ENCODE measurements around the gene CDC123. TPM values are rescaled to one million over a fixed set of nuclear protein-coding genes. Genes with fewer than 3 reads are reported as not detected.
A peak's percentile ranks its signal among the peaks of the same experiment; 100 is the strongest.
"Not testable (repeated sequence)": the region's sequence is repeated elsewhere in the genome, so short reads cannot be mapped to it uniquely, and the experiment has no call there.

The CDC123 gene
- total RNA-seq, 2 experiments from 2014 or later = 134 TPM

- CTCF ChIA-PET = interaction anchor here (0.6 to 4.0 kb wide), 38 partner anchors 8 to 874 kb away, joined by 3 to 36 read pairs (median 4); partner anchors contain the start of genes CDC123 and NUDT5
Observed at GRCh38 chr10:12214093-12214492, 18.1 kb downstream of the CDC123 start.

DNA sequence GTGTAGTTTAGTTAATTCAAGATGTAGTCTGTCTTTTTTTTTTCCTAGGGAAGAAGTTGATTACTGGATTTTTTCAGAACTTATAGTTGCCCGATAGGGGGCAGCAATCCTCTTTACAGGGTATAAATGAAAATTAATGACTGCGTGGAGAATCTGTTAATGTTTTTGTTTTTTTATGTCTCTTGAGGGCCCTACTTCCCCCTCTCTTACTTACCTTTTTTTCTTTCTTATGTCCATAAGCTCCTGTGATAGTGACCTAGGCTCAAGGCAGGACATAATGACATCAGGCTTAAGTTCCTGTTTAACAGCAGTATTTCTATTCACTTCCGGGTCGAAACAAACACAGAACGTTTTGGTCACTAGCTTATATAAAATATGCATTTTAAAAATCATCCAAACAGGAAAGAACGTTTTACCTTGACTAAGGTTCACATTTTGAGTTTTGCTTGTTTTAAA lies 18.8 kb downstream of the CDC123 start:
- Mint-ChIP-seq H3K36me3 (peaks cover 45% of the 10 kb centered on the region), H3K27ac (peak overlapping the region; percentile 79), H3K9me3 (no peaks in the 10 kb centered on the region), H3K4me3 (peak overlapping the region; percentile 41), H3K4me1 (ENCODE audit: low read depth) (peaks cover 16% of the 10 kb centered on the region), H3K27me3 (no peaks in the 10 kb centered on the region)
- ChIA-PET CTCF (interaction anchor here (0.6 to 4.0 kb wide), 47 partner anchors 10 to 874 kb away, joined by 3 to 36 read pairs (median 4); partner anchors contain the start of genes CDC123 and NUDT5), POLR2A (interaction anchor here (0.6 to 1.5 kb wide), 2 partner anchors 19 to 469 kb away, joined by 4 read pairs; partner anchors contain the start of genes CDC123 and NUDT5)
- DNase-seq = peak; percentile 15
- intact Hi-C loops (cut with micrococcal nuclease) = no loop called here

More at GRCh38 chr10:12214093-12214492, 18.1 kb downstream of the CDC123 start:
- no peaks in the 10 kb centered on the region for H3K9me3 Mint-ChIP-seq
- peak overlapping the region; percentile 79 for H3K27ac Mint-ChIP-seq
- H3K36me3 Mint-ChIP-seq = peaks cover 45% of the 10 kb centered on the region
- H3K4me3 Mint-ChIP-seq = no peak overlapping the region
- H3K27me3 Mint-ChIP-seq = no peaks in the 10 kb centered on the region
- intact Hi-C loops (cut with micrococcal nuclease) = no loop called here
- H3K4me1 Mint-ChIP-seq (ENCODE audit: low read depth) = peaks cover 16% of the 10 kb centered on the region
- POLR2A ChIA-PET = interaction anchor here (0.6 kb wide), 1 partner anchor 469 kb away, joined by 4 read pairs; no protein-coding TSS in a partner anchor
- no peak for DNase-seq

GRCh38 chr10:12218991-12219390 lies 23.0 kb downstream of the CDC123 start:
- H3K9me3 Mint-ChIP-seq = no peaks in the 10 kb centered on the region
- intact Hi-C loops (cut with micrococcal nuclease) = no loop called here
- POLR2A ChIA-PET = no interaction called here

DNA sequence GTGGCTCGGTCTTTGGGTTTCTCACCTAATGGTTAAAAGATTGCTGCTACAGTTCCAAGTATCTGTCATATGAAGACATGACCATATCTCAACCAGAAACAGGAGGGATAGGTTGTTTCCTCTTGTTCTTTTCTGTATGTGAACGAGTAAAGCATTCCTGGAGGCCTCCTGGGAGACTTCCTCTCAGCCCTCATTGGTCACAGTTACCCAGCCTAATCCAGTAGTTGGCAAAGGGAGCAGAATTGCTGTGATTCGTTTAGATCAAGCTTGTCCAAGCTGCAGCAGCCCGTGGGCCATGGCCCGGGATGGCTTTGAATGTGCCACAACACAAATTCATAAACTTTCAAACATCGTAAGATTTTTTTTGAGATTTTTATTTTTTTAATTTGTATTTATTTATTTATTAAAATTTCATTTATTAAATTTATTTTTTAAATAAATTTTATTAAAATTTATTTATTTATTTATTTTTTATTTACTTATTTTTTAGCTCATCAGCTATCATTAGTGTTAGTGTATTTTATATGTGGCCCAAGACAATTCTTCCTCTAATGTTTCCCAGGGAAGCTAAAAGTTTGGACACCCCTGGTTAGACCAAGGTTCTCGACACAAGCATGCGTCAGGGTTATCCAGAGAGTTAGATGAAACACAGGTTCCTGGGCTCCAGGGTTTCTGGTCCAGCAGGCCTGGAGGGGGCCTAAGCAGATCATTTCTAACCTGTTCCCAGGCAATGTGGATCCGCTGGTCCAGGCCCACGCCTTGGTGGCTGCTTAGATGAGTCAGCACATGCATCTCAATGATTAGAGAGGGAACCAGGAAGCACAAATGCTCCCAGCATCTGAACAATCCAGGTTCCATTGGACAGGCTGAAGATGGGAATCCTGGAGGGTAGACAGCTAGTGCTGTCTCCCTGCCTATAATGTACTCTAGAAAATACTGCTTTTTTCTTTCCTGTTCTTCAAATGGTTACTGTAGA lies 25.6 kb downstream of the CDC123 start:
- Mint-ChIP-seq H3K27me3 (no peaks in the 10 kb centered on the region), H3K36me3 (peaks cover 44% of the 10 kb centered on the region), H3K9me3 (no peaks in the 10 kb centered on the region), H3K4me1 (ENCODE audit: low read depth) (peaks cover 2% of the 10 kb centered on the region), H3K27ac (peak overlapping the region; percentile 51), H3K4me3 (no peak overlapping the region)
- ChIA-PET POLR2A (no interaction called here), CTCF (interaction anchor here (0.6 kb wide), 1 partner anchor 435 kb away, joined by 3 read pairs; no protein-coding TSS in a partner anchor)
- intact Hi-C loops (cut with micrococcal nuclease) = no loop called here
- no peak for DNase-seq

More at GRCh38 chr10:12218991-12219390, 23.0 kb downstream of the CDC123 start:
- Mint-ChIP-seq H3K27me3 (no peaks in the 10 kb centered on the region), H3K4me1 (ENCODE audit: low read depth) (peaks cover 16% of the 10 kb centered on the region), H3K4me3 (no peak overlapping the region), H3K27ac (no peak overlapping the region), H3K36me3 (peaks cover 43% of the 10 kb centered on the region)
- CTCF ChIA-PET = no interaction called here
- no peak for DNase-seq

DNA sequence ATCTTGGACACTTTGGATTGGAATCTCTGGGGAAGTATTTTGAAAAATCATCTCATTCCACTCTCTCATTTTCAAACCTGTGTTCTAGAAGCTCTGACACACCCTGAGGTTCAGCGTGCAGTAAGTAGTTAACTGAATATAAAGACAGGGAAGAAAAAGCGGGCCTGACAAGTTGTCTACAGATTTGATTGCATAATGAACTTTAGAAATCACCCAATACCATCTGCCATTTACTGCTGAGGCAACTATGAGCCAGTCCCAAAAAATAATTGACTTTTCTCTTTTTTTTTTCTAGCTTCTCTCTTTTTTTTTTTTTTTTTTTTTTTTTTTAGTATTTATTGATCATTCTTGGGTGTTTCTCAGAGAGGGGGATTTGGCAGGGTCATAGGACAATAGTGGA lies 29.5 kb downstream of the CDC123 start:
- Mint-ChIP-seq H3K4me3 (no peak overlapping the region), H3K27ac (no peak overlapping the region), H3K27me3 (no peaks in the 10 kb centered on the region), H3K4me1 (ENCODE audit: low read depth) (peaks cover 2% of the 10 kb centered on the region), H3K36me3 (peaks cover 33% of the 10 kb centered on the region), H3K9me3 (no peaks in the 10 kb centered on the region)
- ChIA-PET POLR2A (no interaction called here), CTCF (interaction anchor here (2.4 kb wide), 1 partner anchor 10 kb away, joined by 17 read pairs; no protein-coding TSS in a partner anchor)
- intact Hi-C loops (cut with micrococcal nuclease) = no loop called here
- no peak for DNase-seq

- peaks cover 35% of the 10 kb centered on the region for H3K36me3 Mint-ChIP-seq
Observed at GRCh38 chr10:12226438-12226837, 30.4 kb downstream of the CDC123 start.

GRCh38 chr10:12228851-12229250 lies 32.9 kb downstream of the CDC123 start:
- no peaks in the 10 kb centered on the region for H3K4me1 Mint-ChIP-seq (ENCODE audit: low read depth)
- CTCF ChIA-PET = interaction anchor here (1.0 kb wide), 1 partner anchor 14 kb away, joined by 3 read pairs; no protein-coding TSS in a partner anchor
- DNase-seq = no peak
- no peaks in the 10 kb centered on the region for H3K9me3 Mint-ChIP-seq
- POLR2A ChIA-PET = no interaction called here
- no peak overlapping the region for H3K4me3 Mint-ChIP-seq
- no peak overlapping the region for H3K27ac Mint-ChIP-seq
- H3K27me3 Mint-ChIP-seq = no peaks in the 10 kb centered on the region
- intact Hi-C loops (cut with micrococcal nuclease) = no loop called here
- H3K36me3 Mint-ChIP-seq = peaks cover 30% of the 10 kb centered on the region

More at GRCh38 chr10:12226438-12226837, 30.4 kb downstream of the CDC123 start:
- intact Hi-C loops (cut with micrococcal nuclease); POLR2A ChIA-PET; H3K27ac Mint-ChIP-seq; H3K4me1 Mint-ChIP-seq (ENCODE audit: low read depth); H3K4me3 Mint-ChIP-seq; DNase-seq; H3K27me3 Mint-ChIP-seq; CTCF ChIA-PET; H3K9me3 Mint-ChIP-seq: not testable (repeated sequence)

- H3K36me3 Mint-ChIP-seq = peaks cover 41% of the 10 kb centered on the region
- H3K4me3 Mint-ChIP-seq; H3K27me3 Mint-ChIP-seq; POLR2A ChIA-PET; H3K27ac Mint-ChIP-seq; H3K9me3 Mint-ChIP-seq; DNase-seq; intact Hi-C loops (cut with micrococcal nuclease); H3K4me1 Mint-ChIP-seq (ENCODE audit: low read depth): not testable (repeated sequence)
- CTCF ChIA-PET = interaction anchor here (1.2 kb wide), 1 partner anchor 20 kb away, joined by 8 read pairs; no protein-coding TSS in a partner anchor
Observed at GRCh38 chr10:12234687-12235086, 38.7 kb downstream of the CDC123 start.

DNA sequence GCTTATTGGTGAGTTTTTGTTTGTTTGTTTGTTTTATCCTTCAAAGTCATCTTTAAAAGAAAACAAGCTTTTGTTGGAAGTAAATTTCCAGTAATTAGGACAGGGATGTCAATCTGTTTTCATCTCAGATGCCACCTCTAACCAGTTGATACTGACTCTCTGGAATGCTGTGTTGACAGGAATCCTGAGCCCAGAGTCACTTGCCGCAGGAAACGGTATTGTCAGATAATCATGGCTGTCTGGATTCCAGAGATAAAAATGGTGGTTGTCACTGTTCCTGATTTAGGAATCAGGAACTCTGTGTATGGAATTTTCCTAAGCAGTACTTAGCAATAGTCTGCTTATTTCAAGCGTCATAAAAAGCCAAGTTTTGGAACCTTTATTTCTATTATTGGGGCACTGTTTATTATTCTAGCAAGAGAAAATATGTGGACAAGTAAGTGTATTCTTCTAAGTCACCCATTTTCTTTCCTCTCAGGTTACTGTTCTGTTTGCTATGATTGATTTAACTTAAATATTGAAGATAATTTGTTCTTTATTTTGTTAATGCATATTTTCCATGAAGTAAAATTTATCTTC lies 39.2 kb downstream of the CDC123 start:
- DNase-seq = no peak
- peaks cover 9% of the 10 kb centered on the region for H3K4me1 Mint-ChIP-seq (ENCODE audit: low read depth)
- peaks cover 41% of the 10 kb centered on the region for H3K36me3 Mint-ChIP-seq
- POLR2A ChIA-PET = no interaction called here
- CTCF ChIA-PET = interaction anchor here (1.2 kb wide), 1 partner anchor 21 kb away, joined by 8 read pairs; no protein-coding TSS in a partner anchor
- H3K27me3 Mint-ChIP-seq = no peaks in the 10 kb centered on the region
- no peak overlapping the region for H3K4me3 Mint-ChIP-seq
- no peak overlapping the region for H3K27ac Mint-ChIP-seq
- H3K9me3 Mint-ChIP-seq = no peaks in the 10 kb centered on the region
- intact Hi-C loops (cut with micrococcal nuclease) = no loop called here

- intact Hi-C loops (cut with micrococcal nuclease) = no loop called here
- Mint-ChIP-seq H3K9me3 (no peaks in the 10 kb centered on the region), H3K4me3 (no peak overlapping the region), H3K4me1 (ENCODE audit: low read depth) (peaks cover 15% of the 10 kb centered on the region), H3K27ac (no peak overlapping the region), H3K36me3 (peaks cover 42% of the 10 kb centered on the region), H3K27me3 (no peaks in the 10 kb centered on the region)
- ChIA-PET CTCF (no interaction called here), POLR2A (no interaction called here)
- no peak for DNase-seq
Observed at GRCh38 chr10:12235796-12236195, 39.8 kb downstream of the CDC123 start.

GRCh38 chr10:12237265-12238220 lies 41.6 kb downstream of the CDC123 start:
- H3K4me1 Mint-ChIP-seq (ENCODE audit: low read depth) = peaks cover 32% of the 10 kb centered on the region
- peaks cover 52% of the 10 kb centered on the region for H3K36me3 Mint-ChIP-seq
- POLR2A ChIA-PET = no interaction called here
- no peak overlapping the region for H3K4me3 Mint-ChIP-seq
- intact Hi-C loops (cut with micrococcal nuclease) = no loop called here
- no peaks in the 10 kb centered on the region for H3K27me3 Mint-ChIP-seq
- H3K9me3 Mint-ChIP-seq = no peaks in the 10 kb centered on the region
- CTCF ChIA-PET = interaction anchor here (2.2 kb wide), 1 partner anchor 23 kb away, joined by 7 read pairs; no protein-coding TSS in a partner anchor
- H3K27ac Mint-ChIP-seq = peak overlapping the region; percentile 46
- no peak for DNase-seq

All from activated CD4-positive, alpha-beta memory T cell treated with anti-CD3 and anti-CD28 coated beads for 36 hours (primary cell).